Measurements from ENCODE around the gene FSIP1.

DNA sequence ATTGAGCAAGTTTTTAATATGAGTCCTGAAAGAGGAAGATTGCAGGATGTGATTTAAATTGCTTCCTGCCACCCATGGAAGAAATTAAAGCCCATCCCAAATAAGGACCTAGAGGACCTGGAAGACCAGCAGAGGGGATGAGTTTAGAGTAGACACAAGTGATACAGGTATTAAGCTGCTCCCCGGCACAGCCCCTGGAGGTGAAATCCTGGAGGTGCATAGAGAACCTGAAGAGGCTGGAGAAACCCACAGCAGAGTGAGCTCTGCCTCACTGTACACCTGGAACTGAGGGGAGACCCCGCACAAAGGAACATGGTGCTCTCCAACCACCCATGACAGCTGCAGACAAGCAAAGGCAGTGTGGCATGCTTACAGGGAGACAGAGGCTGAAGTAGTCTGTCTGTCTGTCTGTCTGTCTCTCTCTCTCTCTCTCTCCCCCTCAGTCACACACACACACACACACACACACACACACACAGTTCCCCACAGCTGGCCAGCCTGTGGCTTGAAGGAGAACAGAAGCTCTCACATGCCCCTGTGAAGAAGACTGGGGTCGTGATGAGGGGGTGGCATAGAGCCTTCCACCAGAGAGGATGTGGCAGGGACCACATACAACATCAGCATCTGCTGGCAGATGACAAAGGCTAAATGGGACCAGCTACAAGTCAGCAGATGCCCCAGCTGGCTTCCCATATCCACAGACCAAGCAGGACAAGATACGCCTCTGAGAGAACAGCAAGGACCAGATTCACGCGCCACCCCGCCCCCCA is 38.1 kb downstream of the FSIP1 start:
- TF ChIP-seq, protein P1, sequence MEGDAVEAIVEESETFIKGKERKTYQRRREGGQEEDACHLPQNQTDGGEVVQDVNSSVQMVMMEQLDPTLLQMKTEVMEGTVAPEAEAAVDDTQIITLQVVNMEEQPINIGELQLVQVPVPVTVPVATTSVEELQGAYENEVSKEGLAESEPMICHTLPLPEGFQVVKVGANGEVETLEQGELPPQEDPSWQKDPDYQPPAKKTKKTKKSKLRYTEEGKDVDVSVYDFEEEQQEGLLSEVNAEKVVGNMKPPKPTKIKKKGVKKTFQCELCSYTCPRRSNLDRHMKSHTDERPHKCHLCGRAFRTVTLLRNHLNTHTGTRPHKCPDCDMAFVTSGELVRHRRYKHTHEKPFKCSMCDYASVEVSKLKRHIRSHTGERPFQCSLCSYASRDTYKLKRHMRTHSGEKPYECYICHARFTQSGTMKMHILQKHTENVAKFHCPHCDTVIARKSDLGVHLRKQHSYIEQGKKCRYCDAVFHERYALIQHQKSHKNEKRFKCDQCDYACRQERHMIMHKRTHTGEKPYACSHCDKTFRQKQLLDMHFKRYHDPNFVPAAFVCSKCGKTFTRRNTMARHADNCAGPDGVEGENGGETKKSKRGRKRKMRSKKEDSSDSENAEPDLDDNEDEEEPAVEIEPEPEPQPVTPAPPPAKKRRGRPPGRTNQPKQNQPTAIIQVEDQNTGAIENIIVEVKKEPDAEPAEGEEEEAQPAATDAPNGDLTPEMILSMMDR (IDR thresholded peaks at IDR 0.05) = no peak
- TF ChIP-seq POLR2A (IDR thresholded peaks at IDR 0.05) = no peak

Data from lower leg skin (tissue), 3 donors.